GM10266 (cell line): ENCODE data around the gene CEP112.

Source experiments
- DNase-seq: peaks from one replicate; pipeline ENCODE4 v3.0.0; 2012; ENCODE audit errors: extremely low spot score
- CTCF ChIP-seq: IDR thresholded peaks from 2 replicates; pipeline ENCODE4 v1.5.1; 2012; ENCODE audit warnings: mild to moderate bottlenecking, low read depth; ENCODE audit not compliant: control insufficient read depth, insufficient read depth; ENCODE audit errors: missing control alignments

Gene CEP112

GRCh38 chr17:66221755-66222530 lies 30.0 kb upstream of the CEP112 start:
- no peak for TF ChIP-seq CTCF
- DNase-seq = no peak

- DNase-seq = no peak
Measured at GRCh38 chr17:66221343-66221742, 29.4 kb upstream of the CEP112 start.

GRCh38 chr17:66220079-66220835 lies 28.3 kb upstream of the CEP112 start:
- DNase-seq = no peak
- no peak for TF ChIP-seq CTCF

More at GRCh38 chr17:66221343-66221742, 29.4 kb upstream of the CEP112 start:
- TF ChIP-seq CTCF = no peak

GRCh38 chr17:66215529-66215911 lies 23.6 kb upstream of the CEP112 start:
- no peak for TF ChIP-seq CTCF
- DNase-seq = no peak

- DNase-seq = no peak
- no peak for TF ChIP-seq CTCF
Measured at GRCh38 chr17:66214884-66215528, 23.1 kb upstream of the CEP112 start.

- no peak for DNase-seq
- TF ChIP-seq CTCF = no peak
Measured at GRCh38 chr17:66211047-66211810, 19.3 kb upstream of the CEP112 start.
